Subcutaneous abdominal adipose tissue (tissue), 5 donors: ENCODE data around the gene MCTP1.

Experiments
- H3K27ac ChIP-seq: one replicate; pipeline ENCODE4 v1.7.0; 2013; ENCODE audit warnings: low read depth, mild to moderate bottlenecking, inconsistent platforms, low read length, moderate library complexity
- H3K27me3 ChIP-seq, 5 donors: one replicate each; pipeline ENCODE4 v1.7.0; 2013; ENCODE audit warnings: low read length in 5 of 5, inconsistent platforms in 1 of 5; ENCODE audit not compliant: control insufficient read depth in 5 of 5, insufficient read depth in 4 of 5
- H3K36me3 ChIP-seq, 5 donors: one replicate each; pipeline ENCODE4 v1.7.0; 2013; ENCODE audit warnings: low read length in 5 of 5; ENCODE audit not compliant: control insufficient read depth in 5 of 5, insufficient read depth in 5 of 5
- H3K4me1 ChIP-seq, 5 donors: one replicate each; pipeline ENCODE4 v1.7.0; 2013; ENCODE audit warnings: low read length in 5 of 5, mild to moderate bottlenecking in 3 of 5, moderate library complexity in 1 of 5; ENCODE audit not compliant: control insufficient read depth in 5 of 5, insufficient read depth in 5 of 5
- H3K4me3 ChIP-seq, 5 donors: one replicate each; pipeline ENCODE4 v1.7.0; 2013; ENCODE audit warnings: low read length in 5 of 5, low read depth in 1 of 5
- H3K9ac ChIP-seq, 5 donors: one replicate each; pipeline ENCODE4 v1.7.0; 2013; ENCODE audit warnings: low read length in 5 of 5, mild to moderate bottlenecking in 4 of 5, moderate library complexity in 3 of 5
- H3K9me3 ChIP-seq, 5 donors: one replicate each; pipeline ENCODE4 v1.7.0; 2013; ENCODE audit warnings: low read length in 5 of 5; ENCODE audit not compliant: control insufficient read depth in 5 of 5
- donor health status: healthy.
- donor health status: healthy.
- donor health status: healthy.
- donor health status: healthy.
- donor health status: healthy.

The MCTP1 gene

DNA sequence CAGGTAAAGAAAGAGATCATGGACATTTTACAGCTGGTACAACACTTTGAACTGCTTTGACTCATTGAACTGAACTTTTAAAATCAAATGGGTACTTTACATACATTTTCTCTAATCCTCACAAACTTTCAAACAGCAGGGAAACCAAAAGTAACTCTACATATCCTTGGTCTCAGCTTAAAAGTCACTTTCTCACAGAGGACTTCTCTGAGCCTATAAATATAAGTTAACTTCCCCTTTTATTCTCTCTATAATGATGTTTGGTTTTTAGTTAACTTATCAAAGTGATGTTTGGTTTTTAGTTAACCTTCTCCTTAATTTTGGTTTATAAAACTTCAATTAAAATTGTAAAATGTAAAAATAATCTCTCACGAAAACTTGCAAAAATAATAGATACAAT is 209.8 kb downstream of the MCTP1 start:
- Histone ChIP-seq H3K27me3 (no peaks in the 10 kb centered on the region), H3K9ac (no peak overlapping the region), H3K4me1 (peaks cover 0 to 24% (median 11%) of the 10 kb centered on the region in 5 donors), H3K4me3 (no peak overlapping the region), H3K27ac (no peak overlapping the region), H3K9me3 (no peaks in the 10 kb centered on the region), H3K36me3 (no peaks in the 10 kb centered on the region)

GRCh38 chr5:95072281-95072680 is 212.6 kb downstream of the MCTP1 start:
- H3K4me3 ChIP-seq = no peak overlapping the region
- peaks cover 0 to 25% (median 12%) of the 10 kb centered on the region in 5 donors for H3K4me1 ChIP-seq
- H3K9ac ChIP-seq = no peak overlapping the region
- H3K9me3 ChIP-seq = no peaks in the 10 kb centered on the region
- peak overlapping the region; percentile 23 for H3K27ac ChIP-seq
- no peaks in the 10 kb centered on the region for H3K27me3 ChIP-seq
- no peaks in the 10 kb centered on the region for H3K36me3 ChIP-seq

DNA sequence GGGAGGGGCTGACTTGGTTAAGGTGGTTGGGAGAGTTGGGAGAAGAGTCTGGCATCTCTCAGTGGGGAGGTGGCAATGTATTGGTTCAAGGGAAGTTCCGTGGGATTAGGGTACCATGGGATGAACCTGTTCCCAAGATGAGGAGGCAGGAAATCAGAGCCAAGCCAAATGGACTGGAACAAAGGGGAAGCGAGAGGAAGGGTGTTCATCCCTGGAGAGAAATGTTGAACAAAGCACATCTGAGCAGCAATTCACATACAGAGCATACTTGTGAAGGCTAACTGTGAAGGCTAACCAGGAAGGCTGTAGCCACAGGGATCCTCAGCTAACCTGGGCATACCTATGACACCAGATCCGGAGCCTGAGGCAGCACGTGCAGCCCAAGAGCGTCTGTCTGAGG is 214.0 kb downstream of the MCTP1 start:
- no peaks in the 10 kb centered on the region for H3K36me3 ChIP-seq
- no peak overlapping the region for H3K9ac ChIP-seq
- peak overlapping the region; percentile 48 for H3K27ac ChIP-seq
- H3K27me3 ChIP-seq = no peaks in the 10 kb centered on the region
- no peak overlapping the region for H3K4me3 ChIP-seq
- no peaks in the 10 kb centered on the region for H3K9me3 ChIP-seq
- peaks cover 0 to 25% (median 12%) of the 10 kb centered on the region in 5 donors for H3K4me1 ChIP-seq

DNA sequence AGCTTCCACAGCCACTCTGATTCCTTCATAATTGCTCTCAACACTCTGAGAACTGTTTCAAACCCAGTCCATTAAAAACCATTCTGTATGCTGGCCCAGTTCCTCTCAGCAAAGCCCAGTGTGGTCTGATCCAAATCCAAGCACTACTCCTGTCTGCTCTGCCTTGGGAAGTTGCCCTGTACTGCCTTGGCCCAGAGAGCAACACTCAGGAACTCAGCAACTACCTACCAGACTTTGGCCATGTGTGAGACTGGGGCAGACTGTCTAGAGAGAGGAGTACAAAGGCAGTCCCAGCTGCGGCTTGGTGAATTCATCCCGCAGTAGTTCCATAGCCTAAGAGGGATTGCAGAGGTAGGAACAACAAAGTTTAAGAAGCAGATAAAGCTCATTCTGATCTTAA is 214.4 kb downstream of the MCTP1 start:
- H3K27ac ChIP-seq = peak overlapping the region; percentile 48

GRCh38 chr5:95069948-95070347 is 214.9 kb downstream of the MCTP1 start:
- Histone ChIP-seq H3K9me3 (no peaks in the 10 kb centered on the region), H3K27ac (peak overlapping the region; percentile 48), H3K4me3 (peak overlapping the region in 1 of 5 donors; percentile 36), H3K4me1 (peaks cover 0 to 25% (median 12%) of the 10 kb centered on the region in 5 donors), H3K36me3 (no peaks in the 10 kb centered on the region), H3K27me3 (no peaks in the 10 kb centered on the region), H3K9ac (no peak overlapping the region)

More for the DNA sequence above, 214.4 kb downstream of the MCTP1 start:
- H3K9me3 ChIP-seq = no peaks in the 10 kb centered on the region
- H3K9ac ChIP-seq = no peak overlapping the region
- peak overlapping the region in 1 of 5 donors; percentile 36 for H3K4me3 ChIP-seq
- H3K27me3 ChIP-seq = no peaks in the 10 kb centered on the region
- H3K4me1 ChIP-seq = peaks cover 0 to 25% (median 12%) of the 10 kb centered on the region in 5 donors
- no peaks in the 10 kb centered on the region for H3K36me3 ChIP-seq

DNA sequence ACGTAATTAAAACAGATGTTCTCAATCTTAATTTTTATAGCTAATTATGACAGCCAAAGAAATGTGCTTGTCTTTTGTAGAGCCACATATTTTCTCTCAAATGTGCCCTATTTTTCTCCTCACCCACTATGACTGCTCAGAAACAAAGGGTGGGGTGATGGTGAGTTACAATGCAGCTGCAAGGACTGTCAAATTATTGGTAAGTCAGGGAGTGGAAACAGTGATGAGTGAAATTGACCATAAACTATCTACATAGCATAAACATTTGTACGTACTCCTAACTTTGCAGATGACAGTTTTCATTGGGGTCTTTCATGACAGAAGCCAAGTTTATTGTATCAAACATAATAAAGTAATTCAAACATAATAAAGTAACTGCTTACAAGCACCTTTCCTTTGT is 215.9 kb downstream of the MCTP1 start:
- Histone ChIP-seq H3K36me3 (no peaks in the 10 kb centered on the region), H3K4me3 (peak overlapping the region in 2 of 5 donors; percentile 23 to 48), H3K9ac (peak overlapping the region in 1 of 5 donors; percentile 15), H3K27me3 (no peaks in the 10 kb centered on the region), H3K27ac (peak overlapping the region; percentile 4), H3K4me1 (peaks cover 0 to 25% (median 12%) of the 10 kb centered on the region in 5 donors), H3K9me3 (no peaks in the 10 kb centered on the region)

GRCh38 chr5:95068289-95068910 is 216.5 kb downstream of the MCTP1 start:
- Histone ChIP-seq H3K27ac (peak overlapping the region; percentile 48), H3K4me3 (peak overlapping the region in 3 of 5 donors; percentile 7 to 48 (median 25)), H3K9me3 (no peaks in the 10 kb centered on the region), H3K9ac (peak overlapping the region in 1 of 5 donors; percentile 15), H3K4me1 (peaks cover 0 to 25% (median 12%) of the 10 kb centered on the region in 5 donors), H3K27me3 (no peaks in the 10 kb centered on the region), H3K36me3 (no peaks in the 10 kb centered on the region)

GRCh38 chr5:95066048-95066447 is 218.8 kb downstream of the MCTP1 start:
- H3K9ac ChIP-seq = no peak overlapping the region
- peaks cover 0 to 24% (median 11%) of the 10 kb centered on the region in 5 donors for H3K4me1 ChIP-seq
- no peak overlapping the region for H3K27ac ChIP-seq
- H3K27me3 ChIP-seq = no peaks in the 10 kb centered on the region
- peaks cover 0 to 3% (median 0%) of the 10 kb centered on the region in 5 donors for H3K9me3 ChIP-seq
- H3K36me3 ChIP-seq = no peaks in the 10 kb centered on the region
- H3K4me3 ChIP-seq = no peak overlapping the region

DNA sequence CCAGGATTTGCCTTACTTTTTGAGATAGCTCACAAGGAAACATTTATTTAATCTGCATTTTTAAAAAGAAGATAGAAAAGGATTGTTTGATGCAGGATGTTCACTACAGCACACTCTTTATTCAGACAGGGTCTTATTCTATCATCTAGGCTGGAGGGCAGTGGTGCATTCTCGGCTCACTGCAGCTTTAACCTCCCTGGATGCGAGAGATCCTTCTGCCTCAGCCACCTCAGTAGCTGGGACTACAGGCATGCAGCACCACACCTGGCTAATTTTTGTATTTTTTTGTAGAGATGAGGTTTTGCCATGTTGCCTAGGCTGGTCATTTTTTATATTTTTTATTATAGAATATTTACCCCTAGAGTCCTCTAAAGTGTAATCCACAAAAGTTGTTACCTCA is 221.4 kb downstream of the MCTP1 start:
- no peaks in the 10 kb centered on the region for H3K27me3 ChIP-seq
- H3K27ac ChIP-seq = no peak overlapping the region
- H3K9me3 ChIP-seq = peaks cover 0 to 3% (median 0%) of the 10 kb centered on the region in 5 donors
- no peak overlapping the region for H3K4me3 ChIP-seq
- no peak overlapping the region for H3K9ac ChIP-seq
- no peaks in the 10 kb centered on the region for H3K36me3 ChIP-seq
- H3K4me1 ChIP-seq = peaks cover 0 to 10% (median 7%) of the 10 kb centered on the region in 5 donors

DNA sequence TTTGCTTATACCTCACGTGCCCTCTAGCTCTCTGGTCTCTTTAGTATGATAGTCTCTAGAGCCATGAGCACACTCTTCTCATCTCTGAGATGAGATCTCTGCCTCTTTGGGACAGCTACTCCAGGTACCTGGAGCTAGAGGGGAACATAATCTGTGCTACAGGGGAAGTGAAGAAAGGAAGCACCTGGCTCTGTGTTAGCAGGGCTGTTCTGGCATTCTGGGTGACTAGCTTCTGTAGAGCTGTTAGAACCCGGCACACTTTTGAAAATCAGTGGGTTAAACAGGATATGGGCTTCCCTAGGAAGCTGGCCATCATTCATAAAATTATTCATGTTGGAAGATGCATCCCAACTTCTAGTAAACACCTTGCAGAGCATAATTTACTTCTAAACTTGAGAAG is 224.8 kb downstream of the MCTP1 start:
- Histone ChIP-seq H3K9ac (no peak overlapping the region), H3K4me1 (peaks cover 0 to 8% (median 7%) of the 10 kb centered on the region in 5 donors), H3K9me3 (peaks cover 0 to 3% (median 0%) of the 10 kb centered on the region in 5 donors), H3K27ac (no peak overlapping the region), H3K4me3 (no peak overlapping the region), H3K36me3 (no peaks in the 10 kb centered on the region), H3K27me3 (no peaks in the 10 kb centered on the region)
